DND-41 (cell line): ENCODE measurements around the gene GRIA1.

Experiments
- CTCF ChIP-seq: IDR thresholded peaks from 2 replicates; pipeline ENCODE4 v1.5.1; 2012; ENCODE audit warnings: borderline replicate concordance, low read length, moderate library complexity, mild to moderate bottlenecking; ENCODE audit not compliant: poor library complexity, severe bottlenecking; ENCODE audit errors: extremely low read depth
- EZH2 ChIP-seq: IDR thresholded peaks from 3 replicates; pipeline ENCODE4 v1.6.1; 2012; ENCODE audit warnings: borderline replicate concordance, low read depth, mild to moderate bottlenecking, moderate library complexity, low read length, inconsistent platforms; ENCODE audit not compliant: severe bottlenecking

GRCh38 chr5:153508700-153509099 lies 18.2 kb downstream of the GRIA1 start:
- TF ChIP-seq CTCF (no peak), EZH2 (no peak)
